GM18861 (cell line): ENCODE data around the gene TCF25.
"Not testable (repeated sequence)": the region's sequence is repeated elsewhere in the genome, so short reads cannot be mapped to it uniquely, and the experiment has no call there.

ENCODE experiments used
- ATAC-seq: cut with Tn5 transposase; IDR thresholded peaks from one replicate; pipeline ENCODE4 v1.9.1; 2021; ENCODE audit not compliant: unreplicated experiment

TCF25 gene

DNA sequence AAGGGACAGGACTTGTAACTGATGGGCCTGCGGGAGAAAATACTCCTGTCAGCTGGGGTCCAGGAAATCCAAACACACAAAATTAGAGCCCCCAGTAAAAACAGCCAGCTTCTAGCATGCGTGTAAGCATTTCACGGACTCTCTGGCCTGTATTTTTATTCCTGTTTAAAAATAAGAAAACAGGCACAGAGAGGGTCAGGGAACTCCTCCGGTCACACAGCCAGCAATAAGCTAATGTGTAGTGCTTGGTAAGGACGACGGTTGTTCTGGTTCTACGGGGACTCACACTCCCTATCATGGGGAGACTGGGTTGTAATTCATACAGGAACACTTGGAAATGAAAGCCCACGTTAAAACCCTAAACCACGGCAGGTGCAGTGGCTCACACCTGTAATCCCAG is 1.5 kb upstream of the TCF25 start:
- no peak for ATAC-seq

DNA sequence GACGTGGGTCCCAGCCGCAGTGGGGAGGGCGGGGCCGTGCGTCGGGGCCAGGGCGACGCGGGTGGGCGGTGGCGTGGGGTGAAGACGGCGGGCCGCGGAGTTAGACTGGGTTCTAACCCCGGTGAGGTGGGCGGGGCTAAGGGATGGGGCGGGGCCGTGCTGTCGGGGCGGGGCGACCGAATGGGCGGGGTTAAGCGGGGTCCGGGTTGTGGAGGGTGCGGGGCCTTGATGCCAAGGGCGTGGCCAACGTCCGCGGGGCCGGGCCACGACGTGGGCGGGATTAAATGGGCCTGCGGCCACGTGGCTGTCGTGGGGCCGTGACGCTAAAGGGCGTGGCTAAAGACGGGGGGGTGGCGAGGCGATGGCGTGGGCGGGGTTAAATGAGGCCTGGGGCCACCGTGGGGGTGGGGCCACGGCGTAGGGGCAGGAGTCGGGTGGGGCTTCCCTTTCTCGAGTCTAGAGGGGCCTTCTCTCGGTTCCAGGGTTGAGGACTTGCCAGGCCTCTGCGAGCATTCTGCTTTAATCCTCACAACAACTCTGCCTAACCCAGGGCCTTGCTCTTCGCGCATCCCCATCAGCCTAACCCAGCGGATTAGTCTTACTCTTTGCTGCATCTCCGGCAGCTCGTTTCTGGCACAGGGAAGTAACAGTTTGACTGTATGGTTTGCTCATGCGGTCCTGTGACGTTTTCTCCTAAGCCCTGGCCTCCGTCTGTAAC is 739 bp downstream of the TCF25 start:
- ATAC-seq = peak; percentile 35

DNA sequence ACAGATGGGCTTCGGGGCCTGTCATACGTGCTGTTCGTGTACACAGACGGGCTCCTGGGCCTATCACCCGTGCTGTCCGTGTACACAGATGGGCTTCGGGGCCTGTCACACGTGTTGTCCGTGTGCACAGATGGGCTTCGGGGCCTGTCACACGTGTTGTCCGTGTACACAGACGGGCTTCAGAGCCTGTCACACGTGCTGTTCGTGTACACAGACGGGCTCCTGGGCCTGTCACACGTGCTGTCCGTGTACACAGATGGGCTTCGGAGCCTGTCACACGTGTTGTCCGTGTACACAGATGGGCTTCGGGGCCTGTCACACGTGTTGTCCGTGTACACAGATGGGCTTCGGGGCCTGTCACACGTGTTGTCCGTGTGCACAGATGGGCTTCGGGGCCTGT is 5.7 kb downstream of the TCF25 start:
- not testable (repeated sequence) for ATAC-seq

DNA sequence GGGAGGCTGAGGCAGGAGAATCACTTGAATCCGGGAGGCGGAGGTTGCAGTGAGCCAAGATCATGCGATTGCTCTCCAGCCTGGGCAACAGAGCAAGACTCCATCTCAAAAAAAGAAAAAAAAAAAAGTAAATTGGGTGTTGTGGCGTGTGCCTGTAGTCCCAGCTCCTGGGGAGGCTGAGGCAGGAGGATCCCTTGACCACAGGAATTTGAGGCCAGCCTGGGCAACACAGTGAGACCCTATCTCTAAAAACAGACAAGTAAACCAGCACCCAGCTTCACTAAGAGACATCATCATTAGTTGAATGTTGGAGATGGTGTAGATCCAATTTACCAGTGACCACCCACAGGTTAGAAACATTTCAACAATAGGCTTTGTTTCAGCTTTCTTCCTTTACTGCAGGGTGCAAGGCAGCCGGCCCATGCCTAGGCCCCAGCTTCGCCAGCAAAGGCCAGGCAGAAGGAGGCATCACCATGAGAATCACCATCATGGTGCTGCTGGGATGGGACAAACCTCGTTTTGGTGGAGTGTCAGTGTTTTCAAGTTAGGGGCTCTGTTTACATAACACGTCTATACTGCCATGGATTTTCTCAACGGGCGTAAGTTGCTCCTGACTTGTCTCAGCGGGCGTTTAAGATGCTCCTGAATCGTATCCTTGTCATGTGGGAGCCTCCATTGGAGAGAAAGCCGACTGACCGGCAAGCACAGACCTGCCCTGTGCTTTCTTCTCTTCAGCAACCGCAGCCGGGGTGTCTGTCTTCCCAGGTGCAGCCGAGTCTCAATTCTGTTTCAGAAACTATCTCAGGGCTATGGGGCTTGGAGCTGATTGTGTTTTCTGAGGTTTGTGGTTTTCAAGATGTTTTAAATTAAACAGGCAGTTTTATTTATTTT is 7.3 kb downstream of the TCF25 start:
- ATAC-seq = no peak

DNA sequence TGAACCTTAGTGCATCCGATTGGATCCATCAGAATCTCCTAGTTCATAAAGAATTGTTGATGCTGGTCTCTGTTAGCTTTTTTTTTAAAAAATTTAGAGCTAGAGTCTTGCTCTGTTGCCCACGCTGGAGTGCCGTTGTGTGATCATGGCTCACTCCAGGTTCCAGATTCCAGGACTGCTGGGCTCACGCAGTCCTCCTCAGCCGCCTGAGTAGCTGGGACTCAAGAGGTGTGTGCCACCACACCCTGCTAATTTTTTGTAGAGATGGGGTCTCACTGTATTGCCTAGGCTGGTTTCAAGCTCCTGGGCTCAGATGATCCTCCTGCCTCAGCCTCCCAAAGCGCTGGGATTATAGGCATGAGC is 8.0 kb downstream of the TCF25 start:
- no peak for ATAC-seq

DNA sequence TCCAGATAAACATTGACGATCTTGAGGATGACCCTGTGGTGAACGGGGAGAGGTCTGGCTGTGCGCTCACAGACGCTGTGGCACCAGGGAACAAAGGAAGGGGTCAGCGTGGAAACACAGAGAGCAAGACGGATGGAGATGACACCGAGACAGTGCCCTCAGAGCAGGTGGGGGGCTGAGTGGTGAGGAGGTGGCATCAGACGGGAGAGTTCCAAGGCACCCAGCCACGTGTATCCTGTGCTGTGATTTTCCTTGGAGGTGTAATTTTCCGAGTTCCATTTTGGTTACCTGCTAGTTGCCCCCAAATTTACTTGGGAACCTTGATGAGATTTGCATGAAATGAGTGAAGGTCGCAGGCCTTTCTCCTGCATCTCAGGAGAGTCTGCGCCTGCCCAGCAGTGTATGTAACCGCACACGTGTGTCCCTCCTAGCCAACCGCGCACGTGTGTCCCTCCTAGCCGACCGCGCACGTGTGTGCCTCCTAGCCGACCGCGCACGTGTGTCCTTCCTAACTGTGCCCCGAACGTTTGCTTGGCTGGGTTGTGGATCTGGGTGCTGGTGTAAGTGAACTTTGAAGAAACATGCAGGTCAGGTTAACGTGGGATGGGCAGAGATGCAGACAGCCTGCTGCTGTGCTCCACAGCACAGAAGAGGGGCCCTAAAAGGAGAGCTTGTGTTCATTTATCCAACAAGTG is 10.1 kb downstream of the TCF25 start:
- ATAC-seq = no peak

DNA sequence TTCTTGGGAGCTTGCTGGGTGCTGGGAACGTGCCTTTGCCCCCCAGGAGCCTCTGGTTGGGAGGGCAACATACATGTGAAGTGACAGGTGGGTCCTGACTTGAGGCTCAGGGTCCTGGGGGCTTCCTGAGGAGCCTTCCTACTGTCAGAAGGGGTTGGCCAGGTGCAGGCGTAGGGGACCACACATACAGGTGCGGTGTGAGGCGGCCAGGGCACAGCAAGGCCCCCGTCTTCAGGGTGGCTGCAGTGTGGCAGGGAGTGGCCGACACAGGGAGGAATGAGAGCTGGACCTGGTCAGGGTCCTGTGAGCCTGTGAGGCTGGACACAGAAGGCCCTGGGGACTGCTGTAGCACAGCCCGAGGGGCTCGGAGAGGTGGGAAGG is 10.6 kb downstream of the TCF25 start:
- ATAC-seq = no peak

DNA sequence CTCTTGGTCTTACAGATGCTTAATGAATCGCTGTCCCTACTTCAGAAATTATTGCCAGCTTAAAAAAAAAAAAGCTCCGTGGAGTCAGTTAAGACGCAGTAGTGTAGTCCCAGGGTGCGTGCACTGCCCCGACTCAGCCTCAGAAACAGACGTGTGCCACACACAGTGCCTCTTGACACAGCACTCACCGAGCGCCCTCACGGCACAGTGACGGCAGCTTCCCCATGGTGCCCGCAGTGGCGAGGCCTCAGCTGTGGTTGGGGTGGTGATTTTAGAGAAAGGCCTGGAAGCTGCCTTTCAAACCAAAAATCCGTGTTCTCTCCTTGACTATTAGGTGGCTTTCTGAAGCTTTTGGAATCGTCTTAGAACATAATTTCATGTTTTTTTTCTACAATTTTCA is 13.9 kb downstream of the TCF25 start:
- ATAC-seq = no peak

DNA sequence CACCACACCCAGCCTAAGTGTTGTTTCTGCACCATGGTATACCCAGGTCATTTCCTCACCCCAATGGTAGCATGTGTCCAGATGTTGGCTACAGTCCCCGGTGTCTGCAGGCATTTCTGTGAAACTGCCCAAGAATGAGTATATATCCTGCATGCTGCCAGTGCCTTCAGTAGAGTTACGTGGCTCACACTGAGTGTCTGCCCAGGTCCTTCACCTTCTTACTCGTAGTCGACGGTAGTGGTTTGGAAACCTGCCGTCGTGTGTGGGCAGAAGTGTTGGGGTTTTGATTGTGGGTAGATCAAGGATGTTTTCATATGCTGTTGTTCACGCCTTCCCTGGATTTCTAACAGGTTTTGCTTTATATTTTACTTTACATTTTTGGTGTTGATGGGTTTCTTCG is 16.8 kb downstream of the TCF25 start:
- no peak for ATAC-seq

DNA sequence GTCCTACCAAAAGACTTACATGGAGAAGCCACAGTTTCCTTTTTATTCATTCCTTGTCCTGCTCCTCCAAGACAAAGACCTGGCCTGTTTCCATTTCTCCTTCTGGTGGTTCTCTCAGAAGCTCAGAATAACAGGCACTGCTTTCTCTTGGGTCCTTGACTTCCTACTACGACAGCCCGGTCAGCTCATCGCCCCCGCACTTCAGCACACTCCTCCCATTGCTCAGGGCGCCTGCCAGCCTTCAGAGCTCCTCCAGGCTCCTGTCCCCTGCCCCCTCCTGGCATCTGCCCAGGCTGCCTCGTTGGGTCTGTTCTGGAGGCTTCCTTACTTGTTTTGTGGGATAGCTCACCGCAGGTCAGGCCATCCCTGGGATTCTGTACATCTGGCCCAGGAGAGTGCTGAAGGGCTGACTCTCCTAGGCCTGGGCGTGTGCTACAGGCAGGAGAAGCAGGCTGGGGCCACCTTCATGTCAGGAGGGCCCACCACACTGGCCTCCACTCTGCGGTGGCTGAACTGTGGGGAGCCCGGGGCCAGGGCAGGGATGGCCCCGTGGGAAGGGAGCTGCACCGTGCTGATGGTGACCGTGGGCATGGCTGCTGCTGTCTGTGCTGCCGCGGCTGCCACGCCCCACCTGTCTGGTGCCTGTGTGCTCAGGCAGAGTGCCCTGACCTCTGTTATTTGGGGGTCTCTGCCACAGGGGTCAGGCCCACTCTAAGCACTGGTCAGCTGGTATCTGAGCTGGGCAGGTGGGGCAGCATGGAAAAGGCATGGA is 17.7 kb downstream of the TCF25 start:
- no peak for ATAC-seq

DNA sequence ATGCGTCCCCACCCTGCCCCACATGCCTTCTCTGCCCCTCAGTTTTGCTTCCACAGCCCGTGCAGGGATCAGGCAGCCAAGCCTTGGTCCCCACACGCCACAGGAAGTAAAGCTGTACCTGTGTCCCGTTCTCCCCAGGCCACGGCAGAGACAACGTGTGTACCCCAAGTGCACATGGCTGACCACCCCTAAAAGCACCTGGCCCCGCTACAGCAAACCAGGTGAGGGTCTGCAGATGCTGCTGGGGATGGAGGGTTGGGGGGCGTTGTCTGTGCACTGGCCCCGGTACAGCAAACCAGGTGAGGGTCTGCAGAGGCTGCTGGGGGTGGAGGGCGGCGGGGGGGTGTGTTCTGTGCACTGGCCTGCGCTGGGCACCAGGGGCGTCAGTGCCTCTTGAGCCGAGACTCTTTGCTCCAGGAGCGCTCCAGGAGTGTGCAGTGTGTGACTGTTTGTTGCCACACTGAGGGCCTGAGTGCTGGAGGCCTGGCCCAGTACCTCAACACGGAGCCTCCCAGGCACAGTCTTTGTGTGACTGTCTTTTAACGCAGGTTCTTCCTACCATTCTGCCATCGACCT is 18.8 kb downstream of the TCF25 start:
- no peak for ATAC-seq

DNA sequence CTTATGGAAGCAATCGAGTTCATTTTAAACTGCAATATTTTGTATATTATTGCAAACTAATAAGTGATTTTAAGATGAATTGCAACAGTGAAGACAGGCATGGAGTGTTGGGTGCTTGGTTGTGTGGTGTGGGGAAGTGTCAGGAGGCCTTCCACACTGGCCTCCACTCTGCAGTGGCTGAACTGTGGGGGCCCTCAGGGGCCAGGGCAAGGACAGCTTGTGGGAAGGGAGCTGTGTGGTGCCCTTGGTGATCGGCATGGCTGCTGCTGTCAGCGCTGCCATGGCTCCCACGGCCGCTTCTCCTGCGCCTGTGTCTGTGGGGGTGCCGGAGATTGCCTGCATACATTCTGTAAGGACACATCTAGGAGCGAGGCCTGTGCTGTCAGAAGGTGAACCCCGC is 19.2 kb downstream of the TCF25 start:
- ATAC-seq = no peak

DNA sequence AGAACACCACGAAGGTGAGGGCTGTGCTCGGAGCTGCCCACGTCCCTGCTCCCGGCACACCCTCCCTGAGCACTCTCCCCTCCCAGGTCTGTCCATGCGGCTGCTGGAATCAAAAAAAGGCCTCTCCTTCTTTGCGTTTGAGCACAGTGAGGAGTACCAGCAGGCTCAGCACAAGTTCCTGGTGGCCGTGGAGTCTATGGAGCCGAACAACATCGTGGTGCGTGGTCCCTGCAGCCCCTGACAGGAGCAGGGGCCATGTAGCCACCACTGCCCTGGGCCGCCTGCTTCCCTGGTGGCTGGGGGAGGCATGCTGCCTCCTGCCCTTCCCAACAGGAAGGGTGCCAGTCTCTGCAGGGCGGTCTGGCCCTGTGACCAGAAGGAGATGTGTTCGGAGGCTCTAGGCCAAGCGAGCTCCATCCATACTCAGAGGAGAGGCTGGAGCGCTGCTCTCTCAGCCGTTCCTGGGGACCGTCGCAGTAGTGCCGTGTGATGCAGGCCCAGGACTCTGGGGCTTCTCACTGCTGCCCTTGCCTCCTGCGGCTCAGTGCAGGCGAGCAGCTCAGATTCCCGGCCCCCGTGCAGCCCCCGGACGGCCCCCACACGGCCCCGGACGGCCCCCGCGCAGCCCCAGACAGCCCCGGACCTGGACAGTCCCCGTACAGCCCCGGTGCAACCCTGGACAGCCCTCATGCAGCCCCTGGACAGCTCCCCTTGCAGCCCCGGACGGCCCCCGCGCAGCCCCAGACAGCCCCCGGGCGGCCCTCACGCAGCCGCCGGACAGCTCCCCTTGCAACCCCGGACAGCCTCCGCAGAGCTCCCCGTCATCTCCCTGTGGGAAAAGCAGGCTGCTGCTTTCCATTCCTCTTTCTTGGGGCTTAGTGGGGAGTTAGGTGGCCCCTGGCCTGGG is 20.5 kb downstream of the TCF25 start:
- ATAC-seq = no peak

DNA sequence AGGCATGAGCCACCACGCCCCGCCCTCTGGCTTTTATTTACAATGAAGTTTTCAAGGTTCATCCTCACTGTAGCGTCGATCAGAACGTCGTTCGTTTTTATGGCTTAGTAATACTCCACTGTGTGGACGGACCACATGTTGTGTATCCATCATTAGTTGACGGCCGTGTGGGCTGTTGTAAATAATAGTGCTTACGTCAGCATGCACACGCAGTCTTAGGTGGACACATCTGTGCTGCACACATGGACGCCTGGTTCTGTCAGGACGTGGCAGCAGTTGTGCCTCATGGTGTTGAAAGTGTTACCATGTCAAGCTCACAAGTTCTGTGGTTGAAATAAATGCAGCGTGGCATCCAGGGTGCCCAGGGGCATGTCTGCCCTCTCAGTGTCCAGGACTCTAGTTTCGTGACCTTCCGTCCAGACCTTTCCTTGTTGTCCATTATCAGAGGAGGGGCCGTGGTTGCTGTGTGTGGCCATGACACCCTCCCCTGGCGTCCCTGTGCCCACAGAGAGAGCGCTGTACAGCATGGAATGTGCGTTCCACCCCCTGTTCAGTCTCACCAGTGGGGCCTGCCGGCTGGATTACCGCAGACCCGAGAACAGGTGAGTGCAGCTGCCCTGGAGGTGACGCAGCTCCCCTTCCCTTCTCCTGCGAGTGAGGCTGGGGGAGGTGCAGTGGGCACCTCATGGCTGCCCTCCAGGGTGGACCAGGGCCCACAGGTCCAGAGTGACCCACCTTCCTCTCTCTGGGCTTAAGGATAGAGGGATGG is 22.3 kb downstream of the TCF25 start:
- ATAC-seq = no peak

DNA sequence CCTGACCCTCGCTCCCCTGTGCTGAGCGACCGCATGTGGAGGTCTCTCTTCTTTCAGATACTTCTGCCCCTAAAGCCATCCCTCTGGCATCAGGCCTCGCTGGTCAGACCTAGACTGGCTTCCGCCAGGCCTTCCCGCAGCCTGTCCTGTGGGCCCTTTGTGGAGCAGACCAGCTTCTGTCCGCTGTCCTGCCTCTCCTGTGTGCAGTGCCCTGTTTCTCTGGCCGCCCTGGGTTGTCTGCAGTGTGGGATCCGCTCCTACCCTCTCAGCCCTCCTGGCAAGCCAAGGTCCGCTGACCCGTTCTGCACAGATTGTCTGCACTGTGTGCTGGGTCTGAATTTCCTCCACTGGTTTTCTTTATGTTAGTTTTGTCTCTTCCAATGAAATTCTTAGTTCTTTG is 23.8 kb downstream of the TCF25 start:
- ATAC-seq = no peak

DNA sequence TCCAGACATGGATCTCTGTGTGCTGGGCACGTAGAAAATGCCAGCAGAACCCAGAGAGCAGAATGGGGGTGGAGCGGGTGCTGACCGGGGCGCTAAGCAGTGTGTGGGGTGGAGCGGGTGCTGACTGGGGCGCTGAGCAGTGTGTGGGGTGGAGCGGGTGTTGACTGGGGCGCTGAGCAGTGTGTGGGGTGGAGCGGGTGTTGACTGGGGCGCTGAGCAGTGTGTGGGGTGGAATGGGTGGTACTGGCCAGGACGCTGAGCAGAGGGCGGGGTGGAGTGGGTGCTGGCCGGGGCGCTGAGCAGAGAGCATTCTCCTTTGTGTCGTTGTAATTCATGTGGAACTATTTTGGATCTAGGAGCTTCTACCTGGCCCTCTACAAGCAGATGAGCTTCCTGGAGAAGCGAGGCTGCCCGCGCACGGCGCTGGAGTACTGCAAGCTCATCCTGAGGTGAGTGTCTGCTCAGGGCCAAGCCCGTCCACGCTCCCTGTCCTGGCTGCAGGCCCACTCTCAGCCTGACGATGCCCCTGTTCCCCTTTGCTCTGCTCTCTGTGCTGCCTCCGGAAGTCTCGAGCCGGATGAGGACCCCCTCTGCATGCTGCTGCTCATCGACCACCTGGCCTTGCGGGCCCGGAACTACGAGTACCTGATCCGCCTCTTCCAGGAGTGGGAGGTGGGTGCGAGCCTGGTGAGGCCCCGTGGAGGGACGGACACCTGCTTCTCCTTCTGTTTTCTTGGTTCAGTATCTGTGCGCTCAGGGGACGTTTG is 25.0 kb downstream of the TCF25 start:
- no peak for ATAC-seq

DNA sequence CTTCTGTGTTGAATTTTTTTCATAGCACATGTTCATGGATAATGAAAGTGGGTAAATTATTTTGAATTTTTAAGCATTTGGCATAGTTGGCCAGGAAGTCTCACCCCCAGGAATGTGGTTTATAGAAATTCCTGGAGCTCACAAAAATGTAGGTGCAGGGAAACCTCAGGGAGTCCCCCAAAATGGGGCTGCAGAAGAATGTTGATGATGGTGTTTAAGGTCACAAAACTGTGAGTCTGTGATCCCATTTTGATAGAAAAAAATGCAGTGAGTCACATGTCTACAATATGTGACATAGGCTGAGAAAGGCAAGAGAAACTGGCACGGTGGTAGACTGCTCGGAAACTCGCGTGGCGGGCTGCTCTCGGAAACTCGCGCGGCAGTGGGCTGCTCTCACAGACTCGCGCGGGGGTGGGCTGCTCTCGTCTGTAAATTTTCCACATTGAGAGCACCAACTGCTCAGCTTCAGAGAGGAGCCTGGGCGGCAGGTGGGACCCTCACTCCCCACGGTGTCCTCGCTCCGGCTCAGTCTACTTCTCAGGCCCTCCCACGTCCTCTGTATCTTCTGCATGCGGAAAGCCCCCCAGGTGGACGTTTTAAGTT is 26.6 kb downstream of the TCF25 start:
- no peak for ATAC-seq

DNA sequence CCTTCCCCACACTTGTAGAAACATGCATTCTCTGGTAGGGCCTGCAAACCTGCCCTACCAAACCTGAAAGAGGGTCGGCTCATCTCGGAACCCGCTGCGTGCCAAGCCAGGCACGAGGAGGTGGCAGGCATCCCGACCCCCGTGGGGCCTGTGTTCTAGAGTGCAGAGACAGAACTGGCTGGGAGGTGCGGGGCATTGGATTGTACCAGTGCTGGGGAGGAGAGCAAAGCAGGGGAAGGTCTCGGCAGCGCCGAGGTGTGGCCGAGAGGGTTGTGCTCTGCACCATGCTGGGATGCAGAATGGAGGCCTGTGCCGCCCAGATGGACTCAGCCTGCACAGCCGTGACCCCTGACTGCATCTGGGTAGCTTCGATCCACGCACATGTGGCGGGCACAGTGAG is 27.5 kb downstream of the TCF25 start:
- ATAC-seq = no peak
